CD14-positive monocyte (primary cell): ENCODE measurements around the gene RPS6KA5. TPM values are rescaled to one million over a fixed set of nuclear protein-coding genes. Genes with fewer than 3 reads are reported as not detected.

Source experiments
- DNase-seq, 3 donors: peaks; one replicate each; pipeline ENCODE4 v3.0.0-alpha.2; 2011 to 2022
- H2AFZ ChIP-seq: 2 replicates; pipeline ENCODE4 v1.6.0; 2012; ENCODE audit warnings: mild to moderate bottlenecking, low read depth, low read length, inconsistent platforms; ENCODE audit not compliant: insufficient read depth, poor library complexity, severe bottlenecking
- H3K27ac ChIP-seq, 2 donors: 1 replicate in 1 of 2; 2 replicates in 1 of 2; pipeline ENCODE4 v1.5.1; 2012 to 2013; ENCODE audit warnings: low read length in 2 of 2, control low read depth in 1 of 2, inconsistent platforms in 1 of 2, low read depth in 1 of 2, mild to moderate bottlenecking in 1 of 2
- H3K27me3 ChIP-seq, 2 donors: one replicate each; pipeline versions ENCODE4 v1.6.0 to v1.6.1; 2011 to 2013; ENCODE audit warnings: low read length in 2 of 2; ENCODE audit not compliant: control insufficient read depth in 2 of 2, insufficient read depth in 2 of 2
- H3K36me3 ChIP-seq, 2 donors: replicated peaks in 1 of 2; 1 replicate in 1 of 2; 2 replicates in 1 of 2; pipeline versions ENCODE4 v1.5.1 to v1.6.1; 2012 to 2013; ENCODE audit warnings: low read length in 2 of 2, control low read depth in 1 of 2, inconsistent platforms in 1 of 2, mild to moderate bottlenecking in 1 of 2; ENCODE audit not compliant: insufficient read depth in 2 of 2, control insufficient read depth in 1 of 2
- H3K4me1 ChIP-seq, 2 donors: 1 replicate in 1 of 2; 2 replicates in 1 of 2; pipeline versions ENCODE4 v1.5.1 to v1.6.1; 2012 to 2013; ENCODE audit warnings: low read length in 2 of 2, control low read depth in 1 of 2, inconsistent platforms in 1 of 2, mild to moderate bottlenecking in 1 of 2, moderate library complexity in 1 of 2; ENCODE audit not compliant: insufficient read depth in 2 of 2, control insufficient read depth in 1 of 2
- H3K4me2 ChIP-seq: replicated peaks from 2 replicates; pipeline ENCODE3; 2012; ENCODE audit warnings: low read length, moderate library complexity, mild to moderate bottlenecking; ENCODE audit not compliant: poor library complexity, severe bottlenecking; ENCODE audit errors: extremely low read depth
- H3K4me3 ChIP-seq, 3 experiments: fragments of 200-600 bp in 1 of 3; sonication (generic) in 1 of 3; replicated peaks in 1 of 3; 1 replicate in 2 of 3; 2 replicates in 1 of 3; pipeline ENCODE4 v1.5.1; 2011 to 2013; ENCODE audit warnings: low read length in 3 of 3, mild to moderate bottlenecking in 3 of 3, control low read depth in 2 of 3, low read depth in 2 of 3, inconsistent platforms in 1 of 3, moderate library complexity in 1 of 3
- H3K79me2 ChIP-seq: 2 replicates; pipeline ENCODE4 v1.6.0; 2012; ENCODE audit warnings: mild to moderate bottlenecking, control low read depth, inconsistent platforms, low read length, moderate library complexity; ENCODE audit not compliant: insufficient read depth
- H3K9ac ChIP-seq: 2 replicates; pipeline ENCODE4 v1.6.0; 2017; ENCODE audit warnings: low read length, mild to moderate bottlenecking; ENCODE audit not compliant: insufficient read depth, poor library complexity, severe bottlenecking
- H3K9me3 ChIP-seq, 2 donors: replicated peaks in 1 of 2; 1 replicate in 1 of 2; 2 replicates in 1 of 2; pipeline versions ENCODE4 v1.5.1 to v1.6.1; 2012 to 2013; ENCODE audit warnings: low read length in 2 of 2, control low read depth in 1 of 2; ENCODE audit not compliant: control insufficient read depth in 1 of 2, insufficient read depth in 1 of 2
- H4K20me1 ChIP-seq: 2 replicates; pipeline ENCODE4 v1.6.0; 2012; ENCODE audit warnings: mild to moderate bottlenecking, low read length, control low read depth, moderate library complexity; ENCODE audit not compliant: insufficient read depth
- H3K27ac Mint-ChIP-seq, 7 donors: one replicate each; pipeline ENCODE4 v1.8.0; 2020; ENCODE audit warnings: mild to moderate bottlenecking in 7 of 7, mixed read lengths in 7 of 7, moderate library complexity in 6 of 7, inconsistent platforms in 2 of 7
- H3K27me3 Mint-ChIP-seq, 3 donors: one replicate each; pipeline ENCODE4 v1.8.0; 2021 to 2022; ENCODE audit warnings: low read depth in 3 of 3, mild to moderate bottlenecking in 3 of 3, mixed read lengths in 3 of 3, moderate library complexity in 3 of 3, inconsistent platforms in 1 of 3
- H3K36me3 Mint-ChIP-seq, 2 donors: one replicate each; pipeline ENCODE4 v1.8.0; 2020; ENCODE audit warnings: mixed read lengths in 2 of 2, inconsistent platforms in 1 of 2, mild to moderate bottlenecking in 1 of 2
- H3K4me1 Mint-ChIP-seq: one replicate; pipeline ENCODE4 v1.8.0; 2020; ENCODE audit warnings: mild to moderate bottlenecking, mixed read lengths
- H3K4me3 Mint-ChIP-seq, 2 donors: one replicate each; pipeline ENCODE4 v1.8.0; 2020; ENCODE audit warnings: mild to moderate bottlenecking in 2 of 2, mixed read lengths in 2 of 2, moderate library complexity in 1 of 2
- H3K9me3 Mint-ChIP-seq, 7 donors: one replicate each; pipeline ENCODE4 v1.8.0; 2020 to 2022; ENCODE audit warnings: mixed read lengths in 7 of 7, mild to moderate bottlenecking in 6 of 7, moderate library complexity in 6 of 7, inconsistent platforms in 2 of 7
- WGBS: methylation state at CpG from one replicate; pipeline ENCODE4 v1.1.5; 2013; ENCODE audit warnings: missing lambda C conversion rate; ENCODE audit not compliant: insufficient coverage; 5-methylcytosine and 5-hydroxymethylcytosine counted together
- intact Hi-C, 2 donors: fragments of 100-400 bp; cut with micrococcal nuclease; formaldehyde crosslinking; loops; one replicate each; pipeline versions ENCODE4 v1.15.0 to v1.15.1; 2023
- polyA plus RNA-seq, 3 donors: library from polyadenylated mRNA; depleted of rRNA in 1 of 3; unstranded in 2 of 3; stranded (reverse) in 1 of 3; fragments of 300-500 nt in 2 of 3; fragments of >200 nt in 1 of 3; fragmentation: Illumina TruSeq in 2 of 3; gene quantifications; 1 replicate in 2 of 3; 2 replicates in 1 of 3; pipeline ENCODE4 v1.2.3, GENCODE V29; 2012 to 2021
- TF ChIP-seq, protein P1 (sequence below): fragments of 200-600 bp; IDR thresholded peaks from one replicate; pipeline ENCODE4 v1.8.0; 2022; ENCODE audit warnings: antibody characterized with exemption, mild to moderate bottlenecking

The RPS6KA5 gene
- polyA plus RNA-seq, 3 donors, result 4.4 to 10.1 (median 7.9) TPM

DNA sequence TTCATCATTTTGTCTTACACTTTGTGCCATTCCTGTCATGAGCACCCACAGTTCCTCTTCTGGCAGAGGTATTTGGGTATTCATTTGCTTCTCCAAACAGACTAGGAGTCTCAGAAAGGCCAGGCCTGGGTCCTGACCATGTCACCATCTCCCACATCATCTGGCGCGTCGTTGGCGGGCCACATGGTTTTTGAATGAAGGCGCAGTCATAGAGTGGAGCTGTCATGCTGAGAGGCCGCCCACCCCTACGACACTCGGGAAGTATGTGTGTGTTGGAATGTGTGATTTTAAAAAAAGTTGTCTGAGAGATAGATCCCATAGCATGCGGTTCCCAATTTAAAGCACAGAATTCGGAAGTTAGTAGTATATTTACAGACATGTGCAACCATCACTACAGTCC lies 228.6 kb downstream of the RPS6KA5 start:
- H3K27me3 Mint-ChIP-seq, result peaks cover 2 to 8% (median 6%) of the 10 kb centered on the region in 3 donors
- Histone ChIP-seq H3K4me1 (peaks cover 29 to 34% of the 10 kb centered on the region in 2 donors), H3K79me2 (no peaks in the 10 kb centered on the region), H3K4me3 (no peak overlapping the region), H2AFZ (no peak overlapping the region), H3K36me3 (no peaks in the 10 kb centered on the region), H3K9ac (no peak overlapping the region), H3K4me2 (no peak overlapping the region), H4K20me1 (no peaks in the 10 kb centered on the region), H3K9me3 (no peaks in the 10 kb centered on the region), H3K27ac (no peak overlapping the region), H3K27me3 (no peaks in the 10 kb centered on the region)
- H3K27ac Mint-ChIP-seq, result no peak overlapping the region
- no peak overlapping the region for H3K4me3 Mint-ChIP-seq
- peaks cover 0 to 6% (median 0%) of the 10 kb centered on the region in 7 donors for H3K9me3 Mint-ChIP-seq
- peaks cover 32% of the 10 kb centered on the region for H3K4me1 Mint-ChIP-seq
- H3K36me3 Mint-ChIP-seq, result no peaks in the 10 kb centered on the region
- intact Hi-C loops, result no loop called here
- TF ChIP-seq, protein P1, sequence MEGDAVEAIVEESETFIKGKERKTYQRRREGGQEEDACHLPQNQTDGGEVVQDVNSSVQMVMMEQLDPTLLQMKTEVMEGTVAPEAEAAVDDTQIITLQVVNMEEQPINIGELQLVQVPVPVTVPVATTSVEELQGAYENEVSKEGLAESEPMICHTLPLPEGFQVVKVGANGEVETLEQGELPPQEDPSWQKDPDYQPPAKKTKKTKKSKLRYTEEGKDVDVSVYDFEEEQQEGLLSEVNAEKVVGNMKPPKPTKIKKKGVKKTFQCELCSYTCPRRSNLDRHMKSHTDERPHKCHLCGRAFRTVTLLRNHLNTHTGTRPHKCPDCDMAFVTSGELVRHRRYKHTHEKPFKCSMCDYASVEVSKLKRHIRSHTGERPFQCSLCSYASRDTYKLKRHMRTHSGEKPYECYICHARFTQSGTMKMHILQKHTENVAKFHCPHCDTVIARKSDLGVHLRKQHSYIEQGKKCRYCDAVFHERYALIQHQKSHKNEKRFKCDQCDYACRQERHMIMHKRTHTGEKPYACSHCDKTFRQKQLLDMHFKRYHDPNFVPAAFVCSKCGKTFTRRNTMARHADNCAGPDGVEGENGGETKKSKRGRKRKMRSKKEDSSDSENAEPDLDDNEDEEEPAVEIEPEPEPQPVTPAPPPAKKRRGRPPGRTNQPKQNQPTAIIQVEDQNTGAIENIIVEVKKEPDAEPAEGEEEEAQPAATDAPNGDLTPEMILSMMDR, result no peak
- WGBS, result 97% methylated on average over 5 of the region's 10 CpGs
- DNase-seq, result no peak

DNA sequence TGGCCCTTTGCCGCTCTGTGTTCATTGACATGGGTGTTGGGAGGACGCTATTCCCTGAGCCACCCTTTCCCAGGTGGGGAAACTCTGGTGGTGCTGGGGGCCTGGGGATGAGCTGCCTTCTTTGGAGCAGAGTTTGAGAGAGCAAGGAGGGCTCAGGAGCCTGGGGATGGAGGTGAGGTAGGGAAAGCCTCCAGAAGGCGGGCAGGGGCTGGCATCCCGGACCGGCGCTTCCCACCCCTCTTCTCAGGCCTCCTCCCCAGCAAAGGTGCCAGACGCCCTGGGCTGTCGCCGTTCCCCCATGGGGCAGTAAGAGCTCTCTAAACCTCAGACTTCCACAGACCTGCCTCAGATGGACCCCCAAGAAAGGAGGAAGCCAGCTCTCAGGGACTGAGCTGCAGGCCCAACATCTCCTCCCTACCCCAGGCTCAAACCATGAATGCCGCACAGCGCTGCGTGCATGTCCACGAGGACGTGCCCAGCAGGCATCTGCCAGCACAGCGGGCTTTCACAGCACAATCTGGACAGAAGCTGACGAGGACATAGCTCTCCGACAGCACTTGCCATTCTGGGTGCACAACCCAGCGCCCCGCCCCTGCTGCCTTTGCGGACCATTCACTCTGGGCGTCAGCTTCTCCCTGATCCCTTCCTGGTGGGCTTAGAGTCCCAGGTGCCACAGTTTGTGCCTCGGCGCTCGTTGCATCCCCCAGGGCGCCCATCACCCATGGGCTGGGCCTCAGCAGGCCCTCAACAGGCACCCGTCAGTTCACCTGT lies 229.3 kb downstream of the RPS6KA5 start:
- DNase-seq, result no peak
- Histone ChIP-seq H2AFZ (no peak overlapping the region), H3K9ac (no peak overlapping the region), H3K36me3 (no peaks in the 10 kb centered on the region), H4K20me1 (no peaks in the 10 kb centered on the region), H3K27me3 (no peaks in the 10 kb centered on the region), H3K4me2 (no peak overlapping the region), H3K9me3 (no peaks in the 10 kb centered on the region), H3K79me2 (no peaks in the 10 kb centered on the region), H3K4me1 (peaks cover 22 to 27% of the 10 kb centered on the region in 2 donors), H3K27ac (no peak overlapping the region), H3K4me3 (no peak overlapping the region)
- WGBS, result 98% methylated on average over 19 of the region's 26 CpGs
- H3K4me3 Mint-ChIP-seq, result no peak overlapping the region
- no peaks in the 10 kb centered on the region for H3K36me3 Mint-ChIP-seq
- peaks cover 26% of the 10 kb centered on the region for H3K4me1 Mint-ChIP-seq
- TF ChIP-seq, protein P1, result no peak
- peaks cover 0 to 9% (median 2%) of the 10 kb centered on the region in 7 donors for H3K9me3 Mint-ChIP-seq
- H3K27ac Mint-ChIP-seq, result no peak overlapping the region
- intact Hi-C loops, result no loop called here
- peaks cover 2 to 8% (median 6%) of the 10 kb centered on the region in 3 donors for H3K27me3 Mint-ChIP-seq
